Gastrocnemius medialis (tissue), 4 donors: ENCODE results near the gene ZBTB20. TPM values are rescaled to one million over a fixed set of nuclear protein-coding genes. Genes with fewer than 3 reads are reported as not detected.

Experiments
- ATAC-seq, 2 donors: fragments of 150-250 bp; one replicate each; pipeline ENCODE4 v1.9.1; 2016
- DNase-seq, 2 donors: peaks; one replicate each; pipeline ENCODE4 v3.0.0-alpha.2; 2019
- H3K27ac ChIP-seq, 4 donors: fragments of 200-600 bp; sonication (generic); 1 replicate in 1 of 4; 2 replicates in 3 of 4; pipeline ENCODE4 v1.5.1; 2016 to 2018; ENCODE audit warnings: mild to moderate bottlenecking in 2 of 4, moderate library complexity in 1 of 4
- H3K27me3 ChIP-seq, 3 donors: fragments of 200-600 bp; sonication (generic) in 2 of 3; 1 replicate in 1 of 3; 2 replicates in 2 of 3; pipeline versions ENCODE4 v1.5.1 to v1.6.0; 2016 to 2019; ENCODE audit warnings: mild to moderate bottlenecking in 1 of 3, moderate library complexity in 1 of 3
- H3K36me3 ChIP-seq, 2 donors: fragments of 200-600 bp; sonication (generic) in 1 of 2; one replicate each; pipeline ENCODE4 v1.5.1; 2017 to 2018
- H3K4me1 ChIP-seq, 2 donors: fragments of 200-600 bp; sonication (generic) in 1 of 2; one replicate each; pipeline ENCODE4 v1.5.1; 2016 to 2017; ENCODE audit warnings: mild to moderate bottlenecking in 2 of 2
- H3K4me3 ChIP-seq, 4 donors: fragments of 200-600 bp; sonication (generic) in 3 of 4; 1 replicate in 1 of 4; 2 replicates in 3 of 4; pipeline ENCODE4 v1.5.1; 2016 to 2019; ENCODE audit warnings: mild to moderate bottlenecking in 2 of 4
- H3K9me3 ChIP-seq, 3 donors: fragments of 200-600 bp; sonication (generic) in 2 of 3; 1 replicate in 1 of 3; 2 replicates in 2 of 3; pipeline ENCODE4 v1.5.1; 2016 to 2019
- POLR2A ChIP-seq, 2 donors: fragments of 450-650 bp; IDR thresholded peaks; one replicate each; pipeline ENCODE4 v1.6.1; 2017; ENCODE audit warnings: antibody characterized with exemption in 2 of 2, mild to moderate bottlenecking in 2 of 2, moderate library complexity in 2 of 2
- in situ Hi-C, 4 donors: fragments of 200-750 bp; cut with MboI; loops; one replicate each; pipeline versions ENCODE4 v1.15.0 to v1.8.0; 2017; ENCODE audit warnings: low sequenced_read_pairs in 4 of 4
- intact Hi-C: fragments of 100-400 bp; cut with DNase I; formaldehyde crosslinking; loops from one replicate; pipeline ENCODE4 v1.15.1; 2023; ENCODE audit warnings: low total_unique reads
- total RNA-seq, 4 donors: library from RNA; depleted of rRNA; stranded (reverse); fragments of >200 nt; gene quantifications; one replicate each; pipeline versions ENCODE4 v1.1.0 to v1.2.3, GENCODE V29; 2016
- TF ChIP-seq, protein P1 (sequence below), 5 experiments: fragments of 450-650 bp in 3 of 5; fragments of 200-600 bp in 2 of 5; sonication (generic) in 2 of 5; IDR thresholded peaks in 4 of 5; conservative IDR thresholded peaks in 1 of 5; 1 replicate in 4 of 5; 2 replicates in 1 of 5; pipeline ENCODE4 v1.5.1; 2016 to 2019; ENCODE audit warnings: antibody characterized with exemption in 5 of 5, mild to moderate bottlenecking in 3 of 5, moderate library complexity in 3 of 5

ZBTB20 gene
- total RNA-seq, 4 donors from 2014 or later, result 47.6 to 86.5 (median 69.0) TPM

- no peak for TF ChIP-seq POLR2A (IDR thresholded peaks at IDR 0.05)
- TF ChIP-seq, protein P1, sequence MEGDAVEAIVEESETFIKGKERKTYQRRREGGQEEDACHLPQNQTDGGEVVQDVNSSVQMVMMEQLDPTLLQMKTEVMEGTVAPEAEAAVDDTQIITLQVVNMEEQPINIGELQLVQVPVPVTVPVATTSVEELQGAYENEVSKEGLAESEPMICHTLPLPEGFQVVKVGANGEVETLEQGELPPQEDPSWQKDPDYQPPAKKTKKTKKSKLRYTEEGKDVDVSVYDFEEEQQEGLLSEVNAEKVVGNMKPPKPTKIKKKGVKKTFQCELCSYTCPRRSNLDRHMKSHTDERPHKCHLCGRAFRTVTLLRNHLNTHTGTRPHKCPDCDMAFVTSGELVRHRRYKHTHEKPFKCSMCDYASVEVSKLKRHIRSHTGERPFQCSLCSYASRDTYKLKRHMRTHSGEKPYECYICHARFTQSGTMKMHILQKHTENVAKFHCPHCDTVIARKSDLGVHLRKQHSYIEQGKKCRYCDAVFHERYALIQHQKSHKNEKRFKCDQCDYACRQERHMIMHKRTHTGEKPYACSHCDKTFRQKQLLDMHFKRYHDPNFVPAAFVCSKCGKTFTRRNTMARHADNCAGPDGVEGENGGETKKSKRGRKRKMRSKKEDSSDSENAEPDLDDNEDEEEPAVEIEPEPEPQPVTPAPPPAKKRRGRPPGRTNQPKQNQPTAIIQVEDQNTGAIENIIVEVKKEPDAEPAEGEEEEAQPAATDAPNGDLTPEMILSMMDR (IDR thresholded peaks at IDR 0.05 in 4 of 5, conservative IDR thresholded peaks at IDR 0.05 in 1 of 5), result peak in 2 of 5 experiments; percentile 22 to 41
- DNase-seq, result no peak
- intact Hi-C loops (no loop called here), in situ Hi-C loops (no loop called here)
- no peaks in the 10 kb centered on the region for H3K27me3 ChIP-seq
- H3K4me3 ChIP-seq, result no peak overlapping the region
- H3K27ac ChIP-seq, result no peak overlapping the region
- ATAC-seq, result no peak
- H3K4me1 ChIP-seq, result peaks cover 0 to 9% of the 10 kb centered on the region in 2 donors
- no peaks in the 10 kb centered on the region for H3K9me3 ChIP-seq
- peaks cover 0 to 16% of the 10 kb centered on the region in 2 donors for H3K36me3 ChIP-seq
Observed at GRCh38 chr3:114336122-114336697, 810.9 kb downstream of the ZBTB20 start.

DNA sequence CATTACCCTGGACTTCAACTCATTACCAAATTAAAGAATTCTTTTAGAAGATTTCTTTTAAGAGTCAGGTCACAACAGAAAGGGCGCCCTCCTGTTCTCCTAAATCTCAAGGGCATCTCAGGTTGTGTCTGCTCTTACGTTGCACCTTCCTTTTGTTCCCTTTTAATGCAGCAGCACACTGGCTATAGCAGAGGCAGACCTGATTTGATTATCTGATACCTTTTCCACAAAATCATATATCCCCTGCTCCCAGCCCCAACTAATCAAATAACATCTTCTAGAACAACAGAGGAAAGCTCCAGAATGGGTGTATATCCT is 813.2 kb downstream of the ZBTB20 start:
- DNase-seq, result no peak
- no peak overlapping the region for H3K4me3 ChIP-seq
- intact Hi-C loops (no loop called here), in situ Hi-C loops (no loop called here)
- TF ChIP-seq POLR2A (IDR thresholded peaks at IDR 0.05), result no peak
- H3K9me3 ChIP-seq, result no peaks in the 10 kb centered on the region
- peaks cover 0 to 11% of the 10 kb centered on the region in 2 donors for H3K36me3 ChIP-seq
- H3K27me3 ChIP-seq, result no peaks in the 10 kb centered on the region
- no peak overlapping the region for H3K27ac ChIP-seq
- peaks cover 0 to 9% of the 10 kb centered on the region in 2 donors for H3K4me1 ChIP-seq
- ATAC-seq, result no peak

DNA sequence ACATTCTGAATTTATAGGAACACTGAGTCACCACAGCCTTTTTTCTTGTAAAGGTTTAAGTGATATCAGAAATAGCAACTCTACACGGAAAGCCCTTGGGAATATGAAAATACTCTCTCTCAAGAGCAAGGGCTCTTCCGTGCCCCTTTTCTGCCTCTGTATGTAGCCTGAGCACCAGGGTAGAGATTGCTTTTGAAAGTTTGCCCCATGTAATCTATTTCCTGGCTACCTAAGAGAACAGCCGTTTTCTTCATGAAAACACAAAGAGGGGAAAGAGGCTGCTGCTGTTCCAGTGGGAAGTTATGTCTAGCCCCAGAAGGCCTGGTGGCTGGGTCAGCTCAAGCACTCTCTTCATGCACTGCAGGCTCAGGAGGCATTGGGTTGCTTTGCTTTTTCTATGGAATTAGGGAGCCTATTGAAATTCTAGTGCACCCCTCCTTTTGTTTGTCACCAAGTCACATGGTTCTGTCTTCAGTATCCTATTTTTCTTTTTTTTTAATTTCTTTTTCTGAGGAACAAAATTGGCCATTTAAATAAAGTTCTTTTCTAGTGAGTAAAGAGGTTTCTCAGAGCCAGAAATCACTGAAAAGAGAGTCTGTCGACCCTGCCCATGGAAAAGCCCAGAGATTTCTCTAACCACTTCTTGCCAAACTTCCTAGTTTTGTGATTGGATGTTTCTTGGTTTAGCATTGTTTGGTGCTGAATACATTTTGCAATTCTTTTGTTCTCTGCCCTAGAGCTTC is 813.7 kb downstream of the ZBTB20 start:
- Histone ChIP-seq H3K9me3 (no peaks in the 10 kb centered on the region), H3K4me3 (no peak overlapping the region), H3K36me3 (peaks cover 0 to 6% of the 10 kb centered on the region in 2 donors), H3K27me3 (no peaks in the 10 kb centered on the region), H3K27ac (no peak overlapping the region), H3K4me1 (peaks cover 0 to 9% of the 10 kb centered on the region in 2 donors)
- in situ Hi-C loops, result no loop called here
- TF ChIP-seq POLR2A (IDR thresholded peaks at IDR 0.05), result no peak
- TF ChIP-seq, protein P1 (IDR thresholded peaks at IDR 0.05 in 4 of 5, conservative IDR thresholded peaks at IDR 0.05 in 1 of 5), result no peak
- ATAC-seq (no peak), DNase-seq (no peak)
- intact Hi-C loops, result no loop called here

DNA sequence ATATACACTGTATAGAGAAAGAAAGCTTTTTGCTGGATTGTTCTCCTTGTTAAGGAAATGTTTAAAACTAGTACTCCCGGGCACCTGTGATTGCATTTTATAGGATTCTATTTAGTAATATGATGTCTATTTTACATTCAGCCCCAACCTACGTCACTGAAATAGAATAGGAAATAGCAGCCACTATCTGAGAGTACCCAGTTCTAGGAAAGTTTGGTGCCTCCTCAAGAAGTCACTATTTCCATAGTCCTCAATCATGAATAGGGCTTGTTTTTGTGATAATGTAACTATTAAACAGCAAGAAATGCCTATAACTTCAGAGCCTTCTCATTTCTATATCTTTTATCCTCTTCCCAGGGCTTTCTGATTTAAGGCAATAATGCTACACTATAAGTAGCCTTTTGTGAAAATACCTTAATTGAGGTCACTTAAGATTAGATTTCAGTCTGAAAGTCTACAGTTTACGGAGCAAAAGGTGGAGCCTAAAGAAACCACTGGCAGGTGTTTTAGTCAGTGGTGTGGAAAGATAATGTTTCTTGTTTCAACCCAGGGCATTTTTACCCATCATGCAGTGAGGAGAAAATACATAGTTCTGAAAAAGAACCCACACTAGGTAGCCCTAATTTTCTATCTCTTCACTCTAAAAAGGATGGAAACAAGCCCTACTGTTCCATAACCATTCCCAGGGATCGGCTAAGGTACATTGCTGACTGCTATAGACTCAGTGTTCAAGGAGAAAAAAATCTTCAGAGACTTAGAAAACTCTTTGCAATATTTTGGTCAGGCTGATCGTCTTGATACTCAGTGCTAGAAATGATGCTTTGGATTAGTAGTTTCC is 814.5 kb downstream of the ZBTB20 start:
- intact Hi-C loops (no loop called here), in situ Hi-C loops (no loop called here)
- H3K9me3 ChIP-seq, result no peaks in the 10 kb centered on the region
- H3K4me1 ChIP-seq, result peaks cover 5 to 9% of the 10 kb centered on the region in 2 donors
- no peaks in the 10 kb centered on the region for H3K27me3 ChIP-seq
- no peak overlapping the region for H3K4me3 ChIP-seq
- H3K36me3 ChIP-seq, result no peaks in the 10 kb centered on the region
- H3K27ac ChIP-seq, result no peak overlapping the region
- DNase-seq (no peak), ATAC-seq (no peak)
- no peak for TF ChIP-seq POLR2A (IDR thresholded peaks at IDR 0.05)
- TF ChIP-seq, protein P1 (IDR thresholded peaks at IDR 0.05 in 4 of 5, conservative IDR thresholded peaks at IDR 0.05 in 1 of 5), result no peak

GRCh38 chr3:114331710-114332109 is 815.4 kb downstream of the ZBTB20 start:
- Histone ChIP-seq H3K27me3 (no peaks in the 10 kb centered on the region), H3K27ac (no peak overlapping the region), H3K4me3 (no peak overlapping the region), H3K9me3 (no peaks in the 10 kb centered on the region), H3K4me1 (peaks cover 5 to 9% of the 10 kb centered on the region in 2 donors), H3K36me3 (no peaks in the 10 kb centered on the region)
- DNase-seq (no peak), ATAC-seq (no peak)
- intact Hi-C loops, result no loop called here
- no peak for TF ChIP-seq POLR2A (IDR thresholded peaks at IDR 0.05)
- TF ChIP-seq, protein P1 (IDR thresholded peaks at IDR 0.05 in 4 of 5, conservative IDR thresholded peaks at IDR 0.05 in 1 of 5), result no peak
- in situ Hi-C loops, result no loop called here
